DND-41 (cell line): ENCODE data around the gene TRIM44.
"Not testable (repeated sequence)": the region's sequence is repeated elsewhere in the genome, so short reads cannot be mapped to it uniquely, and the experiment has no call there.

ENCODE experiments used
- ATAC-seq: fragments of 200-7000 bp; cut with Tn5 transposase; 3 replicates; pipeline ENCODE4 v1.9.1; 2021; ENCODE audit warnings: low read depth; ENCODE audit not compliant: insufficient read depth
- DNase-seq: peaks from one replicate; pipeline ENCODE4 v3.0.0-alpha.2; 2020
- H2AFZ ChIP-seq: 2 replicates; pipeline ENCODE4 v1.6.0; 2012; ENCODE audit warnings: low read depth, low read length
- H3K27ac ChIP-seq: 2 replicates; pipeline ENCODE4 v1.5.1; 2012; ENCODE audit warnings: low read length, inconsistent platforms
- H3K27me3 ChIP-seq: fragments of 200-600 bp; sonication (generic); 2 replicates; pipeline ENCODE4 v1.6.0; 2012; ENCODE audit warnings: low read length, mild to moderate bottlenecking, inconsistent platforms; ENCODE audit not compliant: insufficient read depth, poor library complexity
- H3K36me3 ChIP-seq: 2 replicates; pipeline ENCODE4 v1.5.1; 2012; ENCODE audit warnings: low read length, inconsistent platforms; ENCODE audit not compliant: insufficient read depth
- H3K4me1 ChIP-seq: 2 replicates; pipeline ENCODE4 v1.5.1; 2012; ENCODE audit warnings: mild to moderate bottlenecking, low read length; ENCODE audit not compliant: insufficient read depth
- H3K4me2 ChIP-seq: 2 replicates; pipeline ENCODE4 v1.6.0; 2012; ENCODE audit warnings: mild to moderate bottlenecking, moderate library complexity, low read length, inconsistent platforms; ENCODE audit not compliant: insufficient read depth
- H3K4me3 ChIP-seq, 2 experiments: fragments of 200-600 bp in 1 of 2; shearing (Covaris generic) in 1 of 2; 2 replicates each; pipeline ENCODE4 v1.5.1; 2012 to 2016; ENCODE audit warnings: inconsistent platforms in 2 of 2, low read length in 2 of 2, mild to moderate bottlenecking in 2 of 2, low read depth in 1 of 2, moderate library complexity in 1 of 2
- H3K79me2 ChIP-seq: 2 replicates; pipeline ENCODE4 v1.6.0; 2012; ENCODE audit warnings: low read length, inconsistent platforms; ENCODE audit not compliant: insufficient read depth
- H3K9ac ChIP-seq: 2 replicates; pipeline ENCODE4 v1.6.0; 2012; ENCODE audit warnings: low read depth, mild to moderate bottlenecking, inconsistent platforms, low read length, moderate library complexity
- H3K9me3 ChIP-seq: 2 replicates; pipeline ENCODE4 v1.5.1; 2012; ENCODE audit warnings: low read length, moderate library complexity, mild to moderate bottlenecking, inconsistent platforms; ENCODE audit not compliant: insufficient read depth, severe bottlenecking
- H4K20me1 ChIP-seq: 2 replicates; pipeline ENCODE4 v1.6.0; 2012; ENCODE audit warnings: low read length; ENCODE audit not compliant: insufficient read depth
- EZH2 ChIP-seq: IDR thresholded peaks from 3 replicates; pipeline ENCODE4 v1.6.1; 2012; ENCODE audit warnings: borderline replicate concordance, low read depth, mild to moderate bottlenecking, moderate library complexity, low read length, inconsistent platforms; ENCODE audit not compliant: severe bottlenecking
- TF ChIP-seq, protein P1 (sequence below): IDR thresholded peaks from 2 replicates; pipeline ENCODE4 v1.5.1; 2012; ENCODE audit warnings: borderline replicate concordance, low read length, moderate library complexity, mild to moderate bottlenecking; ENCODE audit not compliant: poor library complexity, severe bottlenecking; ENCODE audit errors: extremely low read depth

Gene TRIM44

DNA sequence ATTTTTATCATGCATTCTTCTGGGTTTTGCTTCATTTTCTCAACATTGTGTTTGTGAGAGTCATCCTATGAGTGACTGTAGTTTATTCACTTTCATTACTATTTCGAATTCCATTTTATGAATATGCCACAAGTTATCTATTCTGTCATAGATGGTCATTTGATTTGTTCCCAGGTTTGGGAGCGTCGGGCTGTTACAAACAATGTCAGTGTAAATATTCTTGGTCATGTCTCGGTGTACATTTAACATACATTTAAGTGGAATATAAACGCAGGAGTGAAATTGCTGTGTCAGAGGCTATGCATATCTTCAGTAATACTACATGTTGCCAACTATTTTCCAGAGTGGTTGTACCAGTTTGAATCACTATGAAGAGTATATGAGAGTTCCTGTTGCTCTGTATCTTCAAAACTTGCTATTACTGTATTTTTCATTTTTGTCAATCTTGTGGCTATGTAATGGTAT, 2.4 kb downstream of the TRIM44 start:
- Histone ChIP-seq H3K79me2 (0 out of 2 replicates have a peak, but pooled peaks cover 3% of the 10 kb centered on the region), H3K4me3 (no peak overlapping the region), H4K20me1 (no peaks in the 10 kb centered on the region), H3K4me1 (peaks cover 17% of the 10 kb centered on the region), H3K27me3 (no peaks in the 10 kb centered on the region), H3K36me3 (no peaks in the 10 kb centered on the region), H3K27ac (no peak overlapping the region), H3K9me3 (peaks cover 7% of the 10 kb centered on the region), H3K9ac (no peak overlapping the region), H2AFZ (no peak overlapping the region), H3K4me2 (no peak overlapping the region)
- no peak for ATAC-seq
- TF ChIP-seq, protein P1, sequence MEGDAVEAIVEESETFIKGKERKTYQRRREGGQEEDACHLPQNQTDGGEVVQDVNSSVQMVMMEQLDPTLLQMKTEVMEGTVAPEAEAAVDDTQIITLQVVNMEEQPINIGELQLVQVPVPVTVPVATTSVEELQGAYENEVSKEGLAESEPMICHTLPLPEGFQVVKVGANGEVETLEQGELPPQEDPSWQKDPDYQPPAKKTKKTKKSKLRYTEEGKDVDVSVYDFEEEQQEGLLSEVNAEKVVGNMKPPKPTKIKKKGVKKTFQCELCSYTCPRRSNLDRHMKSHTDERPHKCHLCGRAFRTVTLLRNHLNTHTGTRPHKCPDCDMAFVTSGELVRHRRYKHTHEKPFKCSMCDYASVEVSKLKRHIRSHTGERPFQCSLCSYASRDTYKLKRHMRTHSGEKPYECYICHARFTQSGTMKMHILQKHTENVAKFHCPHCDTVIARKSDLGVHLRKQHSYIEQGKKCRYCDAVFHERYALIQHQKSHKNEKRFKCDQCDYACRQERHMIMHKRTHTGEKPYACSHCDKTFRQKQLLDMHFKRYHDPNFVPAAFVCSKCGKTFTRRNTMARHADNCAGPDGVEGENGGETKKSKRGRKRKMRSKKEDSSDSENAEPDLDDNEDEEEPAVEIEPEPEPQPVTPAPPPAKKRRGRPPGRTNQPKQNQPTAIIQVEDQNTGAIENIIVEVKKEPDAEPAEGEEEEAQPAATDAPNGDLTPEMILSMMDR, result no peak
- no peak for TF ChIP-seq EZH2
- no peak for DNase-seq

DNA sequence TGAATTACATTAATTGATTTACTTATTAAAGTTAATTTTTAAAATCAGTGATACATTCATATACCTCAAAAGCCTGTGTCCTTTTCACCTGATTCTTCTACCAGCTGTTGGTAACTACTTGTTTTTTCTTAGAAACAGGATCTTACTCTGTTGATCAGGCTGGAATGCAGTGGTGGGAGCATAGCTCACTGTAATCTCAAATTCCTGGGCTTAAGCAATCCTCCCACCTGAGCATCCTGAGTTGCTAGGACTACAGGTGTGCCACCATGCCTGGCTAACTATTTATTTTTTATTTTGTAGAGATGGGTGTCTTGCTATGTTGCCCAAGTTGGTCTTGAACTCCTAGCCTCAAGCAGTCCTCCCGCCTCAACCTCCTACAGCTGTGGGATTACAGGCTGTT, 4.7 kb downstream of the TRIM44 start:
- no peak for TF ChIP-seq EZH2
- TF ChIP-seq, protein P1, result no peak
- Histone ChIP-seq H3K9me3 (peaks cover 7% of the 10 kb centered on the region), H4K20me1 (no peaks in the 10 kb centered on the region)

DNA sequence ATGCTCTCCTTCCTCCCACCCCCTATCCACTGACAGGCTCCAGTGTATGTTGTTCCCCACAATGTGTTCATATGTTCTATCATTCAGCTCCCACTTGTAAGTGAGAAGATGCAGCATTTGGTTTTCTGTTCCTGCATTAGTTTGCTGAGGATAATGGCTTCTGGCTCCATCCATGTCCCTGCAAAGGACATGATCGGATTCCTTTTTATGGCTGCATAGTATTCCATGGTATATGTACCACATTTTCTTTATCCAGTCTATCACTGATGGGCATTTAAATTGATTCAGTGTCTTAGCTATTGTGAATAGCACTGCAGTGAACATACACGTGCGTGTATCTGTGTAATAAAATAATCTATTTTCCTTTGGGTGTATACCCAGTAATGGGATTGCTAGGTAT, 5.8 kb downstream of the TRIM44 start:
- H3K27me3 ChIP-seq, H4K20me1 ChIP-seq: not testable (repeated sequence)

More for the DNA sequence above, 4.7 kb downstream of the TRIM44 start:
- no peak overlapping the region for H3K4me2 ChIP-seq
- H3K27ac ChIP-seq, result no peak overlapping the region
- peaks cover 16% of the 10 kb centered on the region for H3K4me1 ChIP-seq
- no peak overlapping the region for H3K9ac ChIP-seq
- 0 out of 2 replicates have a peak, but pooled peaks cover 3% of the 10 kb centered on the region for H3K79me2 ChIP-seq
- no peaks in the 10 kb centered on the region for H3K36me3 ChIP-seq
- no peak overlapping the region for H2AFZ ChIP-seq
- DNase-seq (no peak), ATAC-seq (no peak)
- no peaks in the 10 kb centered on the region for H3K27me3 ChIP-seq
- H3K4me3 ChIP-seq, result no peak overlapping the region

DNA sequence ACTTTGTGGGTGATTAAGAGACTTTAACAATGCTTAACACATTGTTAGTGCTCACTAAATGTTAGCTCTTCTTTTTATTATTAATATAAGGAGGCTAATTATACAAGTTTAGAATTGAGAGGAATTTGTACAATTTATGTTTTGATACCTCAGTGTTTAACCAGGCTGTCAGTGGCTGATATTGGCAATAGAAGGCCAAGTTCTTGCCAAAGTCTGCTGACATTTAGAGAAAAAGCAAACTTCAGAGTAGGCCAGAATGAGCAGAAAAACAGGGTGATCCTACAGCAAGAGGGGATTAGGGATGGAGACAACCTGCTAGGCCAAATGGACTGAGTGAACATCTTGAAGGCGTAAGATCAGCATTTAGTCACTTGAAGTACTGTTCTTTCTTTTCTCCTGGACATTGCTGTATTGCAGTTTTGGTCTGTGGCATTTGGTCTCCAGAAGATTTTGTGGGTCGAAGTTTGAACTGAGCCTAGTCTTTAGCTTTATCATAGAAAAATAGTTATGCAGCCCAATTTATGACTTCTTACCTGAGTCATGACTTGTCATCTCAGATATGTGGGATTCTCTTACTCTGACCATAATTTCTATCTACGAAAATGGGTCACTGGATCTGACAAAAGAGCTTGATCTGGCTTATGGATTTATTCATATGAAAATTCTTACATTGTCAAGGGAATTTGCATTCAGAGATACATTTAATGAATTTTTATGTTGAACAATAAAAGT, 9.0 kb downstream of the TRIM44 start:
- no peaks in the 10 kb centered on the region for H3K36me3 ChIP-seq
- H3K27ac ChIP-seq, result no peak overlapping the region
- no peaks in the 10 kb centered on the region for H4K20me1 ChIP-seq
- H3K27me3 ChIP-seq, result no peaks in the 10 kb centered on the region
- no peak for ATAC-seq
- TF ChIP-seq, protein P1, result no peak
- no peak for TF ChIP-seq EZH2
- H3K79me2 ChIP-seq, result 0 out of 2 replicates have a peak, but pooled peaks cover 3% of the 10 kb centered on the region
- H3K4me3 ChIP-seq, result no peak overlapping the region
- no peak overlapping the region for H3K9ac ChIP-seq
- H3K4me2 ChIP-seq, result no peak overlapping the region
- H3K4me1 ChIP-seq, result no peaks in the 10 kb centered on the region
- no peaks in the 10 kb centered on the region for H3K9me3 ChIP-seq
- DNase-seq, result no peak
- no peak overlapping the region for H2AFZ ChIP-seq

More for the DNA sequence above, 5.8 kb downstream of the TRIM44 start:
- not testable (repeated sequence) for H3K4me3 ChIP-seq, H3K4me1 ChIP-seq, H3K36me3 ChIP-seq, H3K27ac ChIP-seq, H3K9me3 ChIP-seq, DNase-seq, H2AFZ ChIP-seq, ATAC-seq, H3K79me2 ChIP-seq, H3K4me2 ChIP-seq, H3K9ac ChIP-seq
